Measurements from ENCODE around the gene ZNF687. TPM values are rescaled to one million over a fixed set of nuclear protein-coding genes. Genes with fewer than 3 reads are reported as not detected.

The ZNF687 gene
- polyA plus RNA-seq, 2 donors, result 8.0 to 11.4 TPM

- Histone ChIP-seq H3K36me3 (ENCODE audit: control insufficient read depth in 2 of 2, insufficient read depth in 2 of 2, low read length in 1 of 2) (peaks cover 0 to 3% of the 10 kb centered on the region in 2 donors), H3K27ac (ENCODE audit: low read depth in 2 of 2, low read length in 1 of 2) (peak overlapping the region; percentile 33 to 42), H3K4me3 (ENCODE audit: low read depth in 1 of 2, low read length in 2 of 2) (peak overlapping the region; percentile 3 to 73), H3K4me1 (ENCODE audit: control insufficient read depth in 2 of 2, insufficient read depth in 2 of 2, low read length in 1 of 2) (peaks cover 0 to 4% of the 10 kb centered on the region in 2 donors), H3K27me3 (ENCODE audit: control insufficient read depth in 1 of 2, insufficient read depth in 2 of 2, low read length in 2 of 2) (no peaks in the 10 kb centered on the region), H3K9me3 (ENCODE audit: control insufficient read depth in 2 of 2, insufficient read depth in 1 of 2, low read depth in 1 of 2, low read length in 1 of 2) (no peaks in the 10 kb centered on the region)
- 25 to 40% methylated on average over 5 of the region's 5 CpGs for WGBS, 2 donors
These were observed 43.7 kb downstream of the ZNF687 start for GRCh38 chr1:151325646-151326429.

- peak overlapping the region; percentile 83 to 85 for H3K27ac ChIP-seq (ENCODE audit: low read depth in 2 of 2, low read length in 1 of 2)
- H3K36me3 ChIP-seq (ENCODE audit: control insufficient read depth in 2 of 2, insufficient read depth in 2 of 2, low read length in 1 of 2), result peaks cover 0 to 3% of the 10 kb centered on the region in 2 donors
- H3K27me3 ChIP-seq (ENCODE audit: control insufficient read depth in 1 of 2, insufficient read depth in 2 of 2, low read length in 2 of 2), result no peaks in the 10 kb centered on the region
- WGBS, 2 donors, result 1% methylated on average over 12 of the region's 12 CpGs
- H3K4me3 ChIP-seq (ENCODE audit: low read depth in 1 of 2, low read length in 2 of 2), result peak overlapping the region; percentile 68 to 73
- H3K4me1 ChIP-seq (ENCODE audit: control insufficient read depth in 2 of 2, insufficient read depth in 2 of 2, low read length in 1 of 2), result peaks cover 0 to 4% of the 10 kb centered on the region in 2 donors
- no peaks in the 10 kb centered on the region for H3K9me3 ChIP-seq (ENCODE audit: control insufficient read depth in 2 of 2, insufficient read depth in 1 of 2, low read depth in 1 of 2, low read length in 1 of 2)
These were observed 44.6 kb downstream of the ZNF687 start for GRCh38 chr1:151326619-151327222.

DNA sequence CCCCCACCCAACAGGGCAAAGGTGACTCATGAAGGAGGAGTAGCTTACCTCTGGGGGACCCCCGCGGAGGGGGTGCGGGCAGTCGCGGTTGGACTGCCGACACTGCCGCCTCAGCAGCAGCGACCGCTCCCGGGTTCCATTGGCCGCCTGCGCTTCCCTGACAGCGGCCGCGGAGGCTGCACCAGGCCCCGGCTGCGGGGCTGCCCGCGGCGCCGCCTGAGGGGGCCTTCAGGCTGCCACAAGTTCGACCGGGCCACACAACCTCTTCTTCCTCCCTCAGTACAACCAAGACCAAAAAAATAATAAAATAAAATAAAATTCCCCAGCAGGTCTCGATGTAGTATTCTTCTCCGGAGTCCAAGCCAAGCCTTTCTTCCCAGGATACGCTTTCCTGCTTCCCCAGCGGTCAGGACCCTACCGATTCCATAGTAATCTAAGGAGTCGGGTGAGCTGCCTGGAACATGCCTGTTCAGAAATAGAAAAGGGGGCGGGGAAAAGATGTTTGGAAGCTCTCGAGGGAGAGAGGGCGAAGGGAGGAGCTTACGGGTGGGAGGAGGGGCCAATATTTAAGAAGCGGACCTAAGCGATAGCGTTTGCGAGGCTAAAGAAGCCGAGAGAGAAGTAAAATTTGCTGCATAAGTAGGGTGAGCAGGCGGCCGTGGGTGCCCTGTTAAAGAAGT, 45.3 kb downstream of the ZNF687 start, which contains the start of gene PI4KB:
TSS of gene PI4KB (minus strand) at position 194 of the 680 bp plus-strand sequence. CDS start 10,935 bp downstream, outside the sequence.
- Histone ChIP-seq H3K4me3 (ENCODE audit: low read depth in 1 of 2, low read length in 2 of 2) (peak within 1 kb of the TSS; percentile 68 to 73), H3K4me1 (ENCODE audit: control insufficient read depth in 2 of 2, insufficient read depth in 2 of 2, low read length in 1 of 2) (peaks cover 0 to 4% of the 10 kb centered on the region in 2 donors), H3K36me3 (ENCODE audit: control insufficient read depth in 2 of 2, insufficient read depth in 2 of 2, low read length in 1 of 2) (peaks cover 0 to 3% of the 10 kb centered on the region in 2 donors), H3K27ac (ENCODE audit: low read depth in 2 of 2, low read length in 1 of 2) (peak within 1 kb of the TSS; percentile 83 to 85), H3K27me3 (ENCODE audit: control insufficient read depth in 1 of 2, insufficient read depth in 2 of 2, low read length in 2 of 2) (no peaks in the 10 kb centered on the region), H3K9me3 (ENCODE audit: control insufficient read depth in 2 of 2, insufficient read depth in 1 of 2, low read depth in 1 of 2, low read length in 1 of 2) (no peaks in the 10 kb centered on the region)
- WGBS, 2 donors, result 0% methylated on average over 33 to 40 of the region's 40 CpGs

- Histone ChIP-seq H3K4me1 (ENCODE audit: control insufficient read depth in 2 of 2, insufficient read depth in 2 of 2, low read length in 1 of 2) (peaks cover 0 to 4% of the 10 kb centered on the region in 2 donors), H3K9me3 (ENCODE audit: control insufficient read depth in 2 of 2, insufficient read depth in 1 of 2, low read depth in 1 of 2, low read length in 1 of 2) (no peaks in the 10 kb centered on the region), H3K27me3 (ENCODE audit: control insufficient read depth in 1 of 2, insufficient read depth in 2 of 2, low read length in 2 of 2) (no peaks in the 10 kb centered on the region), H3K27ac (ENCODE audit: low read depth in 2 of 2, low read length in 1 of 2) (peak overlapping the region; percentile 64 to 83), H3K4me3 (ENCODE audit: low read depth in 1 of 2, low read length in 2 of 2) (peak overlapping the region; percentile 68 to 73), H3K36me3 (ENCODE audit: control insufficient read depth in 2 of 2, insufficient read depth in 2 of 2, low read length in 1 of 2) (peaks cover 0 to 3% of the 10 kb centered on the region in 2 donors)
- 13 to 20% methylated on average over 34 of the region's 34 CpGs for WGBS, 2 donors
These were observed 46.0 kb downstream of the ZNF687 start for GRCh38 chr1:151327903-151328674.

- H3K9me3 ChIP-seq (ENCODE audit: control insufficient read depth in 2 of 2, insufficient read depth in 1 of 2, low read depth in 1 of 2, low read length in 1 of 2), result no peaks in the 10 kb centered on the region
- H3K4me3 ChIP-seq (ENCODE audit: low read depth in 1 of 2, low read length in 2 of 2), result no peak overlapping the region
- WGBS, 2 donors, result 86 to 88% methylated on average over 5 of the region's 5 CpGs
- H3K36me3 ChIP-seq (ENCODE audit: control insufficient read depth in 2 of 2, insufficient read depth in 2 of 2, low read length in 1 of 2), result no peaks in the 10 kb centered on the region
- no peaks in the 10 kb centered on the region for H3K27me3 ChIP-seq (ENCODE audit: control insufficient read depth in 1 of 2, insufficient read depth in 2 of 2, low read length in 2 of 2)
- H3K27ac ChIP-seq (ENCODE audit: low read depth in 2 of 2, low read length in 1 of 2), result no peak overlapping the region
- no peaks in the 10 kb centered on the region for H3K4me1 ChIP-seq (ENCODE audit: control insufficient read depth in 2 of 2, insufficient read depth in 2 of 2, low read length in 1 of 2)
These were observed 52.7 kb downstream of the ZNF687 start for GRCh38 chr1:151334822-151335221.

- 88 to 91% methylated on average over 3 of the region's 3 CpGs for WGBS, 2 donors
- Histone ChIP-seq H3K27ac (ENCODE audit: low read depth in 2 of 2, low read length in 1 of 2) (no peak overlapping the region), H3K36me3 (ENCODE audit: control insufficient read depth in 2 of 2, insufficient read depth in 2 of 2, low read length in 1 of 2) (no peaks in the 10 kb centered on the region), H3K4me1 (ENCODE audit: control insufficient read depth in 2 of 2, insufficient read depth in 2 of 2, low read length in 1 of 2) (no peaks in the 10 kb centered on the region), H3K9me3 (ENCODE audit: control insufficient read depth in 2 of 2, insufficient read depth in 1 of 2, low read depth in 1 of 2, low read length in 1 of 2) (no peaks in the 10 kb centered on the region), H3K27me3 (ENCODE audit: control insufficient read depth in 1 of 2, insufficient read depth in 2 of 2, low read length in 2 of 2) (no peaks in the 10 kb centered on the region), H3K4me3 (ENCODE audit: low read depth in 1 of 2, low read length in 2 of 2) (no peak overlapping the region)
These were observed 54.5 kb downstream of the ZNF687 start for GRCh38 chr1:151336556-151336955.

GRCh38 chr1:151340870-151341754, 59.0 kb downstream of the ZNF687 start:
- Histone ChIP-seq H3K4me1 (ENCODE audit: control insufficient read depth in 2 of 2, insufficient read depth in 2 of 2, low read length in 1 of 2) (peaks cover 0 to 3% of the 10 kb centered on the region in 2 donors), H3K27ac (ENCODE audit: low read depth in 2 of 2, low read length in 1 of 2) (no peak overlapping the region), H3K4me3 (ENCODE audit: low read depth in 1 of 2, low read length in 2 of 2) (no peak overlapping the region), H3K36me3 (ENCODE audit: control insufficient read depth in 2 of 2, insufficient read depth in 2 of 2, low read length in 1 of 2) (peaks cover 2 to 25% of the 10 kb centered on the region in 2 donors), H3K27me3 (ENCODE audit: control insufficient read depth in 1 of 2, insufficient read depth in 2 of 2, low read length in 2 of 2) (no peaks in the 10 kb centered on the region), H3K9me3 (ENCODE audit: control insufficient read depth in 2 of 2, insufficient read depth in 1 of 2, low read depth in 1 of 2, low read length in 1 of 2) (no peaks in the 10 kb centered on the region)
- WGBS, 2 donors, result 26 to 31% methylated on average over 7 of the region's 7 CpGs

Data from esophagus (tissue), 2 donors.